ENCODE results near the gene NCK2. TPM values are rescaled to one million over a fixed set of nuclear protein-coding genes. Genes with fewer than 3 reads are reported as not detected.

The NCK2 gene
- total RNA-seq, 5 donors from 2014 or later (not counting 1 experiment from before 2014, with no cell fraction given) = 97.7 to 154 (median 120) TPM

- CTCF ChIA-PET = no interaction called here
- H3K9me3 Mint-ChIP-seq = no peaks in the 10 kb centered on the region
Measured at GRCh38 chr2:105820691-105821090, 76.0 kb downstream of the NCK2 start.

GRCh38 chr2:105821428-105822125, 76.9 kb downstream of the NCK2 start:
- DNase-seq (no peak), ATAC-seq (replicated peaks in 1 of 4) (no peak)
- Histone ChIP-seq H3K27ac (ENCODE audit: low read length) (peak overlapping the region; percentile 66), H3K27me3 (replicated peaks in 1 of 2; ENCODE audit: control insufficient read depth in 2 of 2, extremely low read depth in 1 of 2, insufficient read depth in 2 of 2, low read length in 1 of 2) (no peaks in the 10 kb centered on the region), H3K4me3 (ENCODE audit: control insufficient read depth in 1 of 2, extremely low read depth in 1 of 2, low read length in 1 of 2) (no peak overlapping the region), H3K4me1 (ENCODE audit: control insufficient read depth in 1 of 2, extremely low read depth in 1 of 2, insufficient read depth in 2 of 2, low read length in 2 of 2) (peaks cover 18 to 57% of the 10 kb centered on the region in 2 experiments), H3K9me3 (no peaks in the 10 kb centered on the region), H3K36me3 (ENCODE audit: control insufficient read depth in 2 of 2, extremely low read depth in 1 of 2, insufficient read depth in 1 of 2, low read length in 1 of 2) (peaks cover 0 to 53% of the 10 kb centered on the region in 2 donors)
- H3K9me3 Mint-ChIP-seq = peaks cover 3 to 9% (median 5%) of the 10 kb centered on the region in 3 donors
- H3K27ac Mint-ChIP-seq = peak overlapping the region; percentile 80 to 91
- CTCF ChIA-PET = no interaction called here
- peak overlapping the region in 1 of 3 donors; percentile 58 for H3K4me3 Mint-ChIP-seq
- POLR2A ChIA-PET = interaction anchor here (0.6 to 1.6 kb wide), 4 partner anchors 15 to 75 kb away, joined by 3 to 5 read pairs (median 4); no protein-coding TSS in a partner anchor
- H3K27me3 Mint-ChIP-seq = no peaks in the 10 kb centered on the region
- 82% methylated on average over 7 of the region's 12 CpGs for WGBS (ENCODE audit: insufficient coverage)
- H3K4me1 Mint-ChIP-seq = peaks cover 71 to 85% (median 83%) of the 10 kb centered on the region in 3 donors
- peaks cover 62% of the 10 kb centered on the region for H3K36me3 Mint-ChIP-seq

More at GRCh38 chr2:105820691-105821090, 76.0 kb downstream of the NCK2 start:
- DNase-seq (no peak), ATAC-seq (replicated peaks in 1 of 4) (no peak)
- Histone ChIP-seq H3K36me3 (ENCODE audit: control insufficient read depth in 2 of 2, extremely low read depth in 1 of 2, insufficient read depth in 1 of 2, low read length in 1 of 2) (peaks cover 0 to 48% of the 10 kb centered on the region in 2 donors), H3K4me3 (ENCODE audit: control insufficient read depth in 1 of 2, extremely low read depth in 1 of 2, low read length in 1 of 2) (no peak overlapping the region), H3K9me3 (no peaks in the 10 kb centered on the region), H3K27ac (ENCODE audit: low read length) (no peak overlapping the region), H3K27me3 (replicated peaks in 1 of 2; ENCODE audit: control insufficient read depth in 2 of 2, extremely low read depth in 1 of 2, insufficient read depth in 2 of 2, low read length in 1 of 2) (no peaks in the 10 kb centered on the region), H3K4me1 (ENCODE audit: control insufficient read depth in 1 of 2, extremely low read depth in 1 of 2, insufficient read depth in 2 of 2, low read length in 2 of 2) (peaks cover 18 to 61% of the 10 kb centered on the region in 2 experiments)
- Mint-ChIP-seq H3K36me3 (peaks cover 57% of the 10 kb centered on the region), H3K27me3 (no peaks in the 10 kb centered on the region), H3K4me3 (peak overlapping the region in 1 of 3 donors; percentile 10), H3K27ac (peak overlapping the region; percentile 66 to 72), H3K4me1 (peaks cover 80 to 88% (median 84%) of the 10 kb centered on the region in 3 donors)
- POLR2A ChIA-PET = no interaction called here
- WGBS (ENCODE audit: insufficient coverage) = 100% methylated on average over 2 of the region's 6 CpGs

GRCh38 chr2:105822186-105822585, 77.5 kb downstream of the NCK2 start:
- ChIA-PET POLR2A (interaction anchor here (0.6 to 1.6 kb wide), 4 partner anchors 15 to 76 kb away, joined by 3 to 5 read pairs (median 4); no protein-coding TSS in a partner anchor), CTCF (no interaction called here)
- Mint-ChIP-seq H3K27ac (peak overlapping the region; percentile 80 to 91), H3K27me3 (no peaks in the 10 kb centered on the region), H3K36me3 (peaks cover 61% of the 10 kb centered on the region), H3K9me3 (peaks cover 3 to 10% (median 7%) of the 10 kb centered on the region in 3 donors), H3K4me1 (peaks cover 70 to 82% (median 78%) of the 10 kb centered on the region in 3 donors), H3K4me3 (peak overlapping the region in 2 of 3 donors; percentile 1 to 58)
- DNase-seq = peak in 27 of 35 experiments; percentile 12 to 75 (median 37)
- Histone ChIP-seq H3K27ac (ENCODE audit: low read length) (peak overlapping the region; percentile 66), H3K4me3 (ENCODE audit: control insufficient read depth in 1 of 2, extremely low read depth in 1 of 2, low read length in 1 of 2) (no peak overlapping the region), H3K36me3 (ENCODE audit: control insufficient read depth in 2 of 2, extremely low read depth in 1 of 2, insufficient read depth in 1 of 2, low read length in 1 of 2) (peaks cover 0 to 47% of the 10 kb centered on the region in 2 donors), H3K27me3 (replicated peaks in 1 of 2; ENCODE audit: control insufficient read depth in 2 of 2, extremely low read depth in 1 of 2, insufficient read depth in 2 of 2, low read length in 1 of 2) (no peaks in the 10 kb centered on the region), H3K9me3 (no peaks in the 10 kb centered on the region), H3K4me1 (ENCODE audit: control insufficient read depth in 1 of 2, extremely low read depth in 1 of 2, insufficient read depth in 2 of 2, low read length in 2 of 2) (peaks cover 18 to 57% of the 10 kb centered on the region in 2 experiments)
- WGBS (ENCODE audit: insufficient coverage) = 14% methylated on average over 2 of the region's 7 CpGs
- ATAC-seq (replicated peaks in 1 of 4) = peak; percentile 60 to 91 (median 73)

- ChIA-PET CTCF (no interaction called here), POLR2A (no interaction called here)
- DNase-seq (no peak), ATAC-seq (replicated peaks in 1 of 4) (no peak)
- H3K4me3 Mint-ChIP-seq = peak overlapping the region in 1 of 3 donors; percentile 32
- H3K36me3 ChIP-seq (ENCODE audit: control insufficient read depth in 2 of 2, extremely low read depth in 1 of 2, insufficient read depth in 1 of 2, low read length in 1 of 2) = peaks cover 0 to 37% of the 10 kb centered on the region in 2 donors
- no peak overlapping the region for H3K4me3 ChIP-seq (ENCODE audit: control insufficient read depth in 1 of 2, extremely low read depth in 1 of 2, low read length in 1 of 2)
- peak overlapping the region; percentile 80 to 91 for H3K27ac Mint-ChIP-seq
- H3K27me3 ChIP-seq (replicated peaks in 1 of 2; ENCODE audit: control insufficient read depth in 2 of 2, extremely low read depth in 1 of 2, insufficient read depth in 2 of 2, low read length in 1 of 2) = no peaks in the 10 kb centered on the region
- no peaks in the 10 kb centered on the region for H3K9me3 ChIP-seq
- H3K36me3 Mint-ChIP-seq = peaks cover 68% of the 10 kb centered on the region
- no peaks in the 10 kb centered on the region for H3K27me3 Mint-ChIP-seq
- H3K9me3 Mint-ChIP-seq = peaks cover 3 to 16% (median 10%) of the 10 kb centered on the region in 3 donors
- peaks cover 19 to 64% of the 10 kb centered on the region in 2 experiments for H3K4me1 ChIP-seq (ENCODE audit: control insufficient read depth in 1 of 2, extremely low read depth in 1 of 2, insufficient read depth in 2 of 2, low read length in 2 of 2)
- WGBS (ENCODE audit: insufficient coverage) = 89% methylated on average over 7 of the region's 9 CpGs
- H3K27ac ChIP-seq (ENCODE audit: low read length) = peak overlapping the region; percentile 21
- peaks cover 82 to 89% (median 89%) of the 10 kb centered on the region in 3 donors for H3K4me1 Mint-ChIP-seq
Measured at GRCh38 chr2:105824446-105824845, 79.7 kb downstream of the NCK2 start.

GRCh38 chr2:105827351-105828096, 82.8 kb downstream of the NCK2 start:
- Histone ChIP-seq H3K4me1 (ENCODE audit: control insufficient read depth in 1 of 2, extremely low read depth in 1 of 2, insufficient read depth in 2 of 2, low read length in 2 of 2) (peaks cover 3 to 38% of the 10 kb centered on the region in 2 experiments), H3K9me3 (no peaks in the 10 kb centered on the region), H3K27me3 (replicated peaks in 1 of 2; ENCODE audit: control insufficient read depth in 2 of 2, extremely low read depth in 1 of 2, insufficient read depth in 2 of 2, low read length in 1 of 2) (no peaks in the 10 kb centered on the region), H3K4me3 (ENCODE audit: control insufficient read depth in 1 of 2, extremely low read depth in 1 of 2, low read length in 1 of 2) (no peak overlapping the region), H3K36me3 (ENCODE audit: control insufficient read depth in 2 of 2, extremely low read depth in 1 of 2, insufficient read depth in 1 of 2, low read length in 1 of 2) (peaks cover 0 to 21% of the 10 kb centered on the region in 2 donors), H3K27ac (ENCODE audit: low read length) (peak overlapping the region; percentile 21)
- ChIA-PET POLR2A (interaction anchor here in 1 of 2 donors (0.6 to 0.7 kb wide), 3 partner anchors 35 to 564 kb away, joined by 3 read pairs; no protein-coding TSS in a partner anchor), CTCF (no interaction called here)
- DNase-seq (no peak), ATAC-seq (replicated peaks in 1 of 4) (no peak)
- Mint-ChIP-seq H3K27ac (peak overlapping the region; percentile 79 to 80), H3K4me1 (peaks cover 69 to 90% (median 90%) of the 10 kb centered on the region in 3 donors), H3K4me3 (no peak overlapping the region), H3K36me3 (peaks cover 80% of the 10 kb centered on the region), H3K27me3 (no peaks in the 10 kb centered on the region), H3K9me3 (peaks cover 13 to 33% (median 22%) of the 10 kb centered on the region in 3 donors)
- WGBS (ENCODE audit: insufficient coverage) = no CpG with 5 or more reads among the region's 1 CpG

GRCh38 chr2:105828558-105828957, 83.8 kb downstream of the NCK2 start:
- Mint-ChIP-seq H3K9me3 (peaks cover 14 to 41% (median 25%) of the 10 kb centered on the region in 3 donors), H3K4me3 (no peak overlapping the region), H3K36me3 (peaks cover 75% of the 10 kb centered on the region), H3K27ac (peak overlapping the region; percentile 89 to 90), H3K4me1 (peaks cover 69 to 88% (median 86%) of the 10 kb centered on the region in 3 donors), H3K27me3 (no peaks in the 10 kb centered on the region)
- ChIA-PET CTCF (interaction anchor here (0.6 to 0.8 kb wide), 2 partner anchors 29 to 63 kb away, joined by 3 to 5 read pairs; no protein-coding TSS in a partner anchor), POLR2A (interaction anchor here in 1 of 2 donors (0.6 kb wide), 1 partner anchor 10 kb away, joined by 7 read pairs; no protein-coding TSS in a partner anchor)
- Histone ChIP-seq H3K9me3 (no peaks in the 10 kb centered on the region), H3K4me3 (ENCODE audit: control insufficient read depth in 1 of 2, extremely low read depth in 1 of 2, low read length in 1 of 2) (no peak overlapping the region), H3K36me3 (ENCODE audit: control insufficient read depth in 2 of 2, extremely low read depth in 1 of 2, insufficient read depth in 1 of 2, low read length in 1 of 2) (peaks cover 0 to 21% of the 10 kb centered on the region in 2 donors), H3K4me1 (ENCODE audit: control insufficient read depth in 1 of 2, extremely low read depth in 1 of 2, insufficient read depth in 2 of 2, low read length in 2 of 2) (peaks cover 2 to 29% of the 10 kb centered on the region in 2 experiments), H3K27me3 (replicated peaks in 1 of 2; ENCODE audit: control insufficient read depth in 2 of 2, extremely low read depth in 1 of 2, insufficient read depth in 2 of 2, low read length in 1 of 2) (no peaks in the 10 kb centered on the region), H3K27ac (ENCODE audit: low read length) (peak overlapping the region; percentile 52)
- ATAC-seq (replicated peaks in 1 of 4) (peak in 1 of 4 experiments; percentile 39), DNase-seq (no peak)
